Kidney (tissue), 14 donors: ENCODE data around the gene TM9SF3. TPM values are rescaled to one million over a fixed set of nuclear protein-coding genes. Genes with fewer than 3 reads are reported as not detected.

Experiments used
- DNase-seq, 5 donors: peaks; one replicate each; pipeline ENCODE4 v3.0.0-alpha.2; 2013 to 2020
- FAIRE-seq: peaks from 2 replicates; lab custom pipeline; 2012; peaks lifted over from hg19 to GRCh38; lab: Jason Lieb, UNC
- H3K27ac ChIP-seq, 2 donors: one replicate each; pipeline ENCODE4 v1.7.0; 2013; ENCODE audit warnings: low read depth in 2 of 2, low read length in 2 of 2, inconsistent platforms in 1 of 2
- H3K27me3 ChIP-seq: one replicate; pipeline ENCODE4 v1.7.1; 2013; ENCODE audit warnings: low read length, inconsistent platforms; ENCODE audit not compliant: control insufficient read depth, insufficient read depth
- H3K36me3 ChIP-seq, 3 donors: one replicate each; pipeline versions ENCODE4 v1.7.0 to v1.7.1; 2013; ENCODE audit warnings: low read length in 3 of 3, control low read depth in 1 of 3, inconsistent platforms in 1 of 3; ENCODE audit not compliant: insufficient read depth in 3 of 3, control insufficient read depth in 2 of 3
- H3K4me1 ChIP-seq, 3 donors: one replicate each; pipeline versions ENCODE4 v1.7.0 to v1.7.1; 2013; ENCODE audit warnings: low read length in 3 of 3, inconsistent platforms in 1 of 3, low read depth in 1 of 3; ENCODE audit not compliant: control insufficient read depth in 2 of 3, insufficient read depth in 2 of 3
- H3K4me3 ChIP-seq, 3 donors: one replicate each; pipeline versions ENCODE4 v1.7.0 to v1.8.1; 2013; ENCODE audit warnings: low read length in 3 of 3, control low read depth in 1 of 3, inconsistent platforms in 1 of 3
- H3K9ac ChIP-seq, 3 donors: one replicate each; pipeline versions ENCODE4 v1.7.0 to v1.7.1; 2013; ENCODE audit warnings: low read length in 3 of 3, control low read depth in 1 of 3, inconsistent platforms in 1 of 3
- H3K9me3 ChIP-seq, 3 donors: one replicate each; pipeline versions ENCODE4 v1.7.0 to v1.7.1; 2013; ENCODE audit warnings: low read length in 3 of 3, control low read depth in 1 of 3, inconsistent platforms in 1 of 3; ENCODE audit not compliant: control insufficient read depth in 2 of 3, insufficient read depth in 1 of 3
- CTCF ChIP-seq: IDR thresholded peaks from 3 replicates; pipeline ENCODE4 v1.5.1; 2012; ENCODE audit warnings: mild to moderate bottlenecking, moderate library complexity, borderline replicate concordance; ENCODE audit not compliant: insufficient read depth; ENCODE audit errors: extremely low read depth
- intact Hi-C: fragments of 100-400 bp; cut with DNase I; formaldehyde crosslinking; loops from one replicate; pipeline ENCODE4 v1.11.1; 2022
- polyA plus RNA-seq: library from polyadenylated mRNA; stranded (reverse); fragments of 350-450 nt; fragmentation: Illumina TruSeq; extraction: RNeasy Lipid Tissue Mini Kit (QIAGEN cat#74804); gene quantifications from one replicate; pipeline ENCODE4 v1.2.3, GENCODE V29; 2014; ENCODE audit warnings: low read depth, low replicate concordance; ENCODE audit not compliant: insufficient read depth
- total RNA-seq: library from RNA; stranded (reverse); fragmentation: NEBNext Ultra II Directional; extraction: Animal tissue kit (Norgen Biotek cat#: 25700); gene quantifications from one replicate; pipeline ENCODE4 v1.2.1, GENCODE V29; 2021
- donor health status: control.
- donor health status: control.
- donor health status: control.
- donor health status: control.
- donor health status: control.
- donor health status: DM: yes; HTN: yes; CAD: no.
- donor health status: Normal renal cell carcinoma (clear cell type).

TM9SF3 gene
- total and polyA plus RNA-seq, 2 donors from 2014 or later: 42.7 to 144 TPM

- Histone ChIP-seq H3K9me3 (no peaks in the 10 kb centered on the region), H3K9ac (no peak overlapping the region), H3K27ac (no peak overlapping the region), H3K4me3 (no peak overlapping the region), H3K4me1 (peaks cover 0 to 5% (median 0%) of the 10 kb centered on the region in 3 donors), H3K36me3 (no peaks in the 10 kb centered on the region), H3K27me3 (no peaks in the 10 kb centered on the region)
- intact Hi-C loops: no loop called here
- no peak for FAIRE-seq
- DNase-seq: no peak
- TF ChIP-seq CTCF: no peak
These were observed 22.7 kb upstream of the TM9SF3 start for GRCh38 chr10:96609510-96609909.

- FAIRE-seq (no peak), DNase-seq (no peak)
- no peaks in the 10 kb centered on the region for H3K36me3 ChIP-seq
- no peaks in the 10 kb centered on the region for H3K9me3 ChIP-seq
- H3K4me3 ChIP-seq: no peak overlapping the region
- no peak for TF ChIP-seq CTCF
- H3K27ac ChIP-seq: no peak overlapping the region
- peaks cover 0 to 5% (median 0%) of the 10 kb centered on the region in 3 donors for H3K4me1 ChIP-seq
- H3K27me3 ChIP-seq: no peaks in the 10 kb centered on the region
- intact Hi-C loops: no loop called here
- no peak overlapping the region for H3K9ac ChIP-seq
These were observed 22.0 kb upstream of the TM9SF3 start for GRCh38 chr10:96608805-96609204.

- no peak for DNase-seq
- no peak for TF ChIP-seq CTCF
- intact Hi-C loops: no loop called here
- Histone ChIP-seq H3K4me1 (peaks cover 0 to 5% (median 0%) of the 10 kb centered on the region in 3 donors), H3K9me3 (no peaks in the 10 kb centered on the region), H3K27me3 (no peaks in the 10 kb centered on the region), H3K36me3 (no peaks in the 10 kb centered on the region), H3K27ac (no peak overlapping the region), H3K9ac (no peak overlapping the region), H3K4me3 (no peak overlapping the region)
- FAIRE-seq: no peak
These were observed 21.4 kb upstream of the TM9SF3 start for GRCh38 chr10:96608262-96608661.

- Histone ChIP-seq H3K27me3 (no peaks in the 10 kb centered on the region), H3K4me3 (no peak overlapping the region), H3K27ac (no peak overlapping the region), H3K36me3 (no peaks in the 10 kb centered on the region), H3K9ac (no peak overlapping the region), H3K9me3 (no peaks in the 10 kb centered on the region), H3K4me1 (peaks cover 0 to 5% (median 0%) of the 10 kb centered on the region in 3 donors)
- TF ChIP-seq CTCF: no peak
- DNase-seq (no peak), FAIRE-seq (no peak)
- intact Hi-C loops: no loop called here
These were observed 20.1 kb upstream of the TM9SF3 start for GRCh38 chr10:96606946-96607345.
